Activated CD8-positive, alpha-beta memory T cell treated with anti-CD3 and anti-CD28 coated beads, Interleukin-2, amount 10 ng/mL, durations not matched to agents 7 days and 5 days (primary cell): Measurements from ENCODE around the gene ILK. TPM values are rescaled to one million over a fixed set of nuclear protein-coding genes. Genes with fewer than 3 reads are reported as not detected.

Source experiments
- ATAC-seq: fragments of 150-1000 bp; cut with Tn5 transposase; one replicate; pipeline ENCODE4 v1.10.0; 2021; ENCODE audit warnings: moderate library complexity
- CTCF ChIA-PET: fragments of 350-600 bp; sonication (Branson Sonifier 250); formaldehyde crosslinking; loops from one replicate; lab custom pipeline; 2021; ENCODE audit warnings: antibody characterized with exemption; lab: Charles Lee
- DNase-seq: peaks from one replicate; pipeline ENCODE4 v3.0.0-alpha.2; 2020
- H3K27ac Mint-ChIP-seq: one replicate; pipeline ENCODE4 v1.8.0; 2021; ENCODE audit warnings: mild to moderate bottlenecking, mixed read lengths
- H3K27me3 Mint-ChIP-seq: one replicate; pipeline ENCODE4 v1.8.0; 2021; ENCODE audit warnings: mixed read lengths
- H3K36me3 Mint-ChIP-seq: one replicate; pipeline ENCODE4 v1.8.0; 2021; ENCODE audit warnings: mild to moderate bottlenecking, mixed read lengths
- H3K4me1 Mint-ChIP-seq: one replicate; pipeline ENCODE4 v1.8.0; 2021; ENCODE audit warnings: mixed read lengths
- H3K4me3 Mint-ChIP-seq: one replicate; pipeline ENCODE4 v1.8.0; 2021; ENCODE audit warnings: mild to moderate bottlenecking, moderate library complexity, mixed read lengths
- H3K9me3 Mint-ChIP-seq: one replicate; pipeline ENCODE4 v1.8.0; 2022; ENCODE audit warnings: low read depth, mixed read lengths
- total RNA-seq, 2 experiments: library from RNA; stranded (reverse); gene quantifications; one replicate each; pipeline ENCODE4 v1.2.3, GENCODE V29; 2021

ILK gene
- total RNA-seq, 2 experiments from 2014 or later: 151 to 161 TPM

- no peaks in the 10 kb centered on the region for H3K27me3 Mint-ChIP-seq
- H3K27ac Mint-ChIP-seq: no peak overlapping the region
- DNase-seq: no peak
- CTCF ChIA-PET: interaction anchor here (0.7 to 3.1 kb wide), 10 partner anchors 9 to 234 kb away, joined by 3 to 24 read pairs (median 8); partner anchors contain the start of genes ILK and MRPL17
- H3K4me3 Mint-ChIP-seq: no peak overlapping the region
- peaks cover 30% of the 10 kb centered on the region for H3K4me1 Mint-ChIP-seq
- peaks cover 39% of the 10 kb centered on the region for H3K36me3 Mint-ChIP-seq
- no peaks in the 10 kb centered on the region for H3K9me3 Mint-ChIP-seq
- no peak for ATAC-seq
These were observed 9.9 kb downstream of the ILK start for GRCh38 chr11:6613496-6613895.

GRCh38 chr11:6614446-6614845 lies 10.9 kb downstream of the ILK start:
- Mint-ChIP-seq H3K27me3 (no peaks in the 10 kb centered on the region), H3K4me3 (no peak overlapping the region), H3K9me3 (no peaks in the 10 kb centered on the region), H3K4me1 (peaks cover 22% of the 10 kb centered on the region), H3K36me3 (peaks cover 31% of the 10 kb centered on the region), H3K27ac (no peak overlapping the region)
- ATAC-seq (no peak), DNase-seq (no peak)
- CTCF ChIA-PET: interaction anchor here (0.6 kb wide), 1 partner anchor 10 kb away, joined by 4 read pairs; no protein-coding TSS in a partner anchor

- Mint-ChIP-seq H3K27me3 (no peaks in the 10 kb centered on the region), H3K9me3 (no peaks in the 10 kb centered on the region), H3K4me1 (peaks cover 16% of the 10 kb centered on the region), H3K27ac (no peak overlapping the region), H3K36me3 (peaks cover 25% of the 10 kb centered on the region), H3K4me3 (no peak overlapping the region)
- no peak for DNase-seq
- ATAC-seq: no peak
- CTCF ChIA-PET: interaction anchor here (1.2 kb wide), 1 partner anchor 12 kb away, joined by 3 read pairs; no protein-coding TSS in a partner anchor
These were observed 11.5 kb downstream of the ILK start for GRCh38 chr11:6615046-6615445.

- Mint-ChIP-seq H3K27ac (peak overlapping the region; percentile 10), H3K9me3 (no peaks in the 10 kb centered on the region), H3K4me1 (peaks cover 6% of the 10 kb centered on the region), H3K4me3 (no peak overlapping the region), H3K27me3 (no peaks in the 10 kb centered on the region), H3K36me3 (peaks cover 16% of the 10 kb centered on the region)
- CTCF ChIA-PET: interaction anchor here (1.2 kb wide), 1 partner anchor 11 kb away, joined by 3 read pairs; no protein-coding TSS in a partner anchor
- no peak for DNase-seq
- ATAC-seq: no peak
These were observed 12.5 kb downstream of the ILK start for GRCh38 chr11:6615882-6616585.

GRCh38 chr11:6616596-6617250 lies 13.1 kb downstream of the ILK start:
- no peak overlapping the region for H3K4me3 Mint-ChIP-seq
- H3K9me3 Mint-ChIP-seq: no peaks in the 10 kb centered on the region
- no peaks in the 10 kb centered on the region for H3K27me3 Mint-ChIP-seq
- no peak overlapping the region for H3K27ac Mint-ChIP-seq
- H3K4me1 Mint-ChIP-seq: peaks cover 2% of the 10 kb centered on the region
- peaks cover 11% of the 10 kb centered on the region for H3K36me3 Mint-ChIP-seq
- no peak for DNase-seq
- CTCF ChIA-PET: interaction anchor here (2.5 to 3.5 kb wide), 2 partner anchors 10 to 13 kb away, joined by 14 to 36 read pairs; partner anchors contain the start of genes ILK and RRP8
- ATAC-seq: no peak

GRCh38 chr11:6617315-6617781 lies 13.8 kb downstream of the ILK start:
- Mint-ChIP-seq H3K9me3 (no peaks in the 10 kb centered on the region), H3K4me1 (peaks cover 2% of the 10 kb centered on the region), H3K27me3 (no peaks in the 10 kb centered on the region), H3K4me3 (no peak overlapping the region), H3K36me3 (peaks cover 11% of the 10 kb centered on the region), H3K27ac (no peak overlapping the region)
- DNase-seq: no peak
- no peak for ATAC-seq
- CTCF ChIA-PET: interaction anchor here (2.2 to 4.2 kb wide), 7 partner anchors 10 to 238 kb away, joined by 5 to 36 read pairs (median 14); partner anchors contain the start of genes ILK, MRPL17 and RRP8

- no peaks in the 10 kb centered on the region for H3K27me3 Mint-ChIP-seq
- H3K9me3 Mint-ChIP-seq: no peaks in the 10 kb centered on the region
- ATAC-seq: peak; percentile 46
- H3K4me1 Mint-ChIP-seq: peaks cover 2% of the 10 kb centered on the region
- H3K27ac Mint-ChIP-seq: no peak overlapping the region
- no peak overlapping the region for H3K4me3 Mint-ChIP-seq
- peaks cover 11% of the 10 kb centered on the region for H3K36me3 Mint-ChIP-seq
- DNase-seq: peak; percentile 81
- CTCF ChIA-PET: interaction anchor here (0.8 to 4.2 kb wide), 13 partner anchors 11 to 239 kb away, joined by 3 to 36 read pairs (median 5); partner anchors contain the start of genes ILK, MRPL17 and RRP8
These were observed 14.8 kb downstream of the ILK start for GRCh38 chr11:6618117-6619003.

- no peak within 1 kb of the TSS for H3K27ac Mint-ChIP-seq
- H3K4me3 Mint-ChIP-seq: no peak within 1 kb of the TSS
- peaks cover 2% of the 10 kb centered on the region for H3K4me1 Mint-ChIP-seq
- H3K27me3 Mint-ChIP-seq: no peaks in the 10 kb centered on the region
- peak; percentile 96 for DNase-seq
- CTCF ChIA-PET: interaction anchor here (0.7 to 4.2 kb wide), 14 partner anchors 8 to 240 kb away, joined by 3 to 36 read pairs (median 5); partner anchors contain the start of genes ILK, MRPL17 and RRP8
- ATAC-seq: peak; percentile 96
- H3K36me3 Mint-ChIP-seq: peaks cover 11% of the 10 kb centered on the region
- no peaks in the 10 kb centered on the region for H3K9me3 Mint-ChIP-seq
These were observed 15.6 kb downstream of the ILK start, which contains the start of gene TPP1 for GRCh38 chr11:6619004-6619745. TPP1 (minus strand) TSS chr11:6619422; CDS start chr11:6619400, 22 bp downstream.

GRCh38 chr11:6620636-6621035 lies 17.1 kb downstream of the ILK start:
- CTCF ChIA-PET: interaction anchor here (1.2 to 4.2 kb wide), 4 partner anchors 31 to 202 kb away, joined by 3 to 31 read pairs (median 5); partner anchors contain the start of genes APBB1 and MRPL17
- Mint-ChIP-seq H3K36me3 (peaks cover 4% of the 10 kb centered on the region), H3K4me3 (no peak overlapping the region), H3K9me3 (no peaks in the 10 kb centered on the region), H3K27me3 (no peaks in the 10 kb centered on the region), H3K4me1 (peaks cover 2% of the 10 kb centered on the region), H3K27ac (no peak overlapping the region)
- ATAC-seq: no peak
- DNase-seq: no peak

- Mint-ChIP-seq H3K27ac (no peak overlapping the region), H3K9me3 (no peaks in the 10 kb centered on the region), H3K36me3 (no peaks in the 10 kb centered on the region), H3K4me3 (no peak overlapping the region), H3K27me3 (no peaks in the 10 kb centered on the region), H3K4me1 (peaks cover 4% of the 10 kb centered on the region)
- no peak for ATAC-seq
- CTCF ChIA-PET: interaction anchor here (1.2 to 4.2 kb wide), 3 partner anchors 46 to 203 kb away, joined by 4 to 31 read pairs (median 6); partner anchors contain the start of genes APBB1 and MRPL17
- no peak for DNase-seq
These were observed 18.2 kb downstream of the ILK start for GRCh38 chr11:6621711-6622211.

- Mint-ChIP-seq H3K36me3 (no peaks in the 10 kb centered on the region), H3K4me3 (no peak overlapping the region), H3K9me3 (no peaks in the 10 kb centered on the region), H3K27me3 (no peaks in the 10 kb centered on the region), H3K4me1 (peaks cover 12% of the 10 kb centered on the region), H3K27ac (no peak overlapping the region)
- ATAC-seq (no peak), DNase-seq (no peak)
- CTCF ChIA-PET: interaction anchor here (1.7 to 2.1 kb wide), 2 partner anchors 10 to 45 kb away, joined by 6 to 8 read pairs; partner anchors contain the start of gene TAF10
These were observed 18.9 kb downstream of the ILK start for GRCh38 chr11:6622261-6623171.
